ENCODE measurements around the gene PRUNE2.

Gene PRUNE2

DNA sequence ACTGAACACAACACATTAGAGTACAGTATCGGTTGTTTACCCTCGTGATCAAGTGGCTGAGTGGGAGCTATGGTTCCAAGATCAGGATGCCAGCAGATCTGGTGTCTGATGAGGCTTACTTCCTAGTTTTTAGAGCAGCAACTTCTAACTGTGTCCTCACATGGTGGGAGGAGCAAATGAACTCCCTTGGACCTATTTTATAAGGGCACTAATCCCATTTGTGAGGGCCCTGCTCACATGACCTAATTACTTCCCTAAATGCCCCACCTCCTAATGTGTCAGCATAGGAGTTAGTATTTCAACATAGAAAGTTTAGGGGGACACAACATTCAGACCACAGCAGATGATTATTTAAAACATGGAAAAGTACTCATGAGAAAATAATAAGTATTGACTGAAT, 335.1 kb downstream of the PRUNE2 start:
- Histone ChIP-seq H3K36me3 (ENCODE audit: control insufficient read depth, low read length) (no peaks in the 10 kb centered on the region), H3F3A (ENCODE audit: control insufficient read depth, insufficient read depth) (peaks cover 19% of the 10 kb centered on the region), H3K9me3 (ENCODE audit: control insufficient read depth, insufficient read depth, low read length) (no peaks in the 10 kb centered on the region), H3K79me2 (ENCODE audit: control insufficient read depth, low read length) (no peaks in the 10 kb centered on the region), H4K20me1 (ENCODE audit: control insufficient read depth, insufficient read depth, low read depth, low read length) (no peaks in the 10 kb centered on the region), H3K4me2 (ENCODE audit: low read length) (peak overlapping the region; percentile 81), H3K4me1 (ENCODE audit: control insufficient read depth, low read length) (peaks cover 53% of the 10 kb centered on the region), H3K4me3 (ENCODE audit: low read length) (peak overlapping the region; percentile 63), H3K9me2 (replicated peaks; ENCODE audit: control insufficient read depth, low read length) (no peaks in the 10 kb centered on the region), H3K27ac (ENCODE audit: low read depth, low read length) (peak overlapping the region; percentile 41), H3K27me3 (ENCODE audit: control insufficient read depth, low read length) (no peaks in the 10 kb centered on the region)
- TF ChIP-seq EZH2phosphoT487 (IDR thresholded peaks at IDR 0.05; ENCODE audit: borderline replicate concordance, low read length) = no peak
- TF ChIP-seq, protein P1, sequence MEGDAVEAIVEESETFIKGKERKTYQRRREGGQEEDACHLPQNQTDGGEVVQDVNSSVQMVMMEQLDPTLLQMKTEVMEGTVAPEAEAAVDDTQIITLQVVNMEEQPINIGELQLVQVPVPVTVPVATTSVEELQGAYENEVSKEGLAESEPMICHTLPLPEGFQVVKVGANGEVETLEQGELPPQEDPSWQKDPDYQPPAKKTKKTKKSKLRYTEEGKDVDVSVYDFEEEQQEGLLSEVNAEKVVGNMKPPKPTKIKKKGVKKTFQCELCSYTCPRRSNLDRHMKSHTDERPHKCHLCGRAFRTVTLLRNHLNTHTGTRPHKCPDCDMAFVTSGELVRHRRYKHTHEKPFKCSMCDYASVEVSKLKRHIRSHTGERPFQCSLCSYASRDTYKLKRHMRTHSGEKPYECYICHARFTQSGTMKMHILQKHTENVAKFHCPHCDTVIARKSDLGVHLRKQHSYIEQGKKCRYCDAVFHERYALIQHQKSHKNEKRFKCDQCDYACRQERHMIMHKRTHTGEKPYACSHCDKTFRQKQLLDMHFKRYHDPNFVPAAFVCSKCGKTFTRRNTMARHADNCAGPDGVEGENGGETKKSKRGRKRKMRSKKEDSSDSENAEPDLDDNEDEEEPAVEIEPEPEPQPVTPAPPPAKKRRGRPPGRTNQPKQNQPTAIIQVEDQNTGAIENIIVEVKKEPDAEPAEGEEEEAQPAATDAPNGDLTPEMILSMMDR (IDR thresholded peaks at IDR 0.05; ENCODE audit: low read depth, low read length, poor library complexity, severe bottlenecking) = no peak

DNA sequence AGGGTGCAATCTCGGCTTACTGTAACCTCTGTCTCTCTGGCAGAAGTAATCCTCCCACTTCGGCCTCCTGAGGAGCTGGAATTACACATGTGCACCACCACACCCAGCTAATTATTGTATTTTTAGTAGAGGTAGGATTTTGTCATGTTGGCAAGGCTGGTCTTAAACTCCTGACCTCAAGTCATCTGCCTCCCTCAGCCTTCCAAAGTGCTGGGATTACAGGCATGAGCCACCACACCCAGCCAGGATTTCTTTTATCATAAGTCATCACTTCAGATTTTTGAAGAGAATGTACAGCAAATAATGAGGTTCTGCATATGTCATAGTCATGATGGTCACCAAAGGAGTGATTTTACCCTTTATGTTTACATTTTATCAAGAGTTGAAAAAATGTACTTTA, 338.8 kb downstream of the PRUNE2 start:
- H3K36me3 ChIP-seq (ENCODE audit: control insufficient read depth, low read length) = no peaks in the 10 kb centered on the region
- H3F3A ChIP-seq (ENCODE audit: control insufficient read depth, insufficient read depth) = peaks cover 6% of the 10 kb centered on the region; the same call in 1 of the 2 replicates
- no peaks in the 10 kb centered on the region for H3K27me3 ChIP-seq (ENCODE audit: control insufficient read depth, low read length)
- TF ChIP-seq EZH2phosphoT487 (IDR thresholded peaks at IDR 0.05; ENCODE audit: borderline replicate concordance, low read length) = no peak
- TF ChIP-seq, protein P1 (IDR thresholded peaks at IDR 0.05; ENCODE audit: low read depth, low read length, poor library complexity, severe bottlenecking) = no peak
- no peaks in the 10 kb centered on the region for H3K9me2 ChIP-seq (replicated peaks; ENCODE audit: control insufficient read depth, low read length)
- H3K4me3 ChIP-seq (ENCODE audit: low read length) = no peak overlapping the region
- H4K20me1 ChIP-seq (ENCODE audit: control insufficient read depth, insufficient read depth, low read depth, low read length) = no peaks in the 10 kb centered on the region
- H3K9me3 ChIP-seq (ENCODE audit: control insufficient read depth, insufficient read depth, low read length) = no peaks in the 10 kb centered on the region
- H3K79me2 ChIP-seq (ENCODE audit: control insufficient read depth, low read length) = no peaks in the 10 kb centered on the region
- H3K4me1 ChIP-seq (ENCODE audit: control insufficient read depth, low read length) = peaks cover 34% of the 10 kb centered on the region
- no peak overlapping the region for H3K27ac ChIP-seq (ENCODE audit: low read depth, low read length)
- H3K4me2 ChIP-seq (ENCODE audit: low read length) = no peak overlapping the region

- no peaks in the 10 kb centered on the region for H3K9me3 ChIP-seq (ENCODE audit: control insufficient read depth, insufficient read depth, low read length)
- H3K27me3 ChIP-seq (ENCODE audit: control insufficient read depth, low read length) = no peaks in the 10 kb centered on the region
- H3F3A ChIP-seq (ENCODE audit: control insufficient read depth, insufficient read depth) = 0 out of 2 replicates have a peak, but pooled peaks cover 3% of the 10 kb centered on the region
- H3K9me2 ChIP-seq (replicated peaks; ENCODE audit: control insufficient read depth, low read length) = no peaks in the 10 kb centered on the region
- TF ChIP-seq EZH2phosphoT487 (IDR thresholded peaks at IDR 0.05; ENCODE audit: borderline replicate concordance, low read length) = no peak
- TF ChIP-seq, protein P1 (IDR thresholded peaks at IDR 0.05; ENCODE audit: low read depth, low read length, poor library complexity, severe bottlenecking) = no peak
- no peak overlapping the region for H3K27ac ChIP-seq (ENCODE audit: low read depth, low read length)
- no peaks in the 10 kb centered on the region for H3K36me3 ChIP-seq (ENCODE audit: control insufficient read depth, low read length)
- H3K4me2 ChIP-seq (ENCODE audit: low read length) = no peak overlapping the region
- no peaks in the 10 kb centered on the region for H3K79me2 ChIP-seq (ENCODE audit: control insufficient read depth, low read length)
- no peak overlapping the region for H3K4me3 ChIP-seq (ENCODE audit: low read length)
- H3K4me1 ChIP-seq (ENCODE audit: control insufficient read depth, low read length) = peaks cover 37% of the 10 kb centered on the region
- no peaks in the 10 kb centered on the region for H4K20me1 ChIP-seq (ENCODE audit: control insufficient read depth, insufficient read depth, low read depth, low read length)
These were observed 341.6 kb downstream of the PRUNE2 start for GRCh38 chr9:76564297-76564696.
